Astrocyte (in vitro differentiated cells and primary cell): Measurements from ENCODE around the gene SCAPER.

Experiments
- EZH2 ChIP-seq: IDR thresholded peaks from 2 replicates; pipeline ENCODE4 v1.6.1; 2012; ENCODE audit warnings: mild to moderate bottlenecking, low read length, inconsistent platforms; ENCODE audit not compliant: insufficient read depth
- TF ChIP-seq, protein P1 (sequence below): IDR thresholded peaks from 2 replicates; pipeline ENCODE4 v1.5.1; 2011; ENCODE audit warnings: low read depth, mild to moderate bottlenecking, inconsistent platforms, low read length, moderate library complexity; ENCODE audit not compliant: insufficient read depth

DNA sequence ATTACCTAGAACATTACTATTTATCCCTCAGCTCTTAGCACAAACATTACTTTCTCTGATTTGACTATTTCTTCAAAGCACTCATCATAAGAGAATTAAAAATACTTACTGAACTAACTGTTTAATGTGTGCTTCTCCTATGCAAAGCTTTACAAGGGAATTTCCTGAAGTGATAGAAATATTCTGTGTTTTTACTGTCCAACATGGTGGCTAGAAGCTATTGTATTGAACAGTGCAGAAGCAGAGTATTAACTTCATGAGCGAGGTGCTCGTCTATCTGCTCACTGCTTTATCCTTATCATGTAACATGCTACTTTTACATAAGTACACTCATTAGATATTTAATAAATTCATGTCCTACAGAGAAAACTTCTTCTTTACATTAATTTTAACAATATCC is 329.5 kb downstream of the SCAPER start:
- TF ChIP-seq, protein P1, sequence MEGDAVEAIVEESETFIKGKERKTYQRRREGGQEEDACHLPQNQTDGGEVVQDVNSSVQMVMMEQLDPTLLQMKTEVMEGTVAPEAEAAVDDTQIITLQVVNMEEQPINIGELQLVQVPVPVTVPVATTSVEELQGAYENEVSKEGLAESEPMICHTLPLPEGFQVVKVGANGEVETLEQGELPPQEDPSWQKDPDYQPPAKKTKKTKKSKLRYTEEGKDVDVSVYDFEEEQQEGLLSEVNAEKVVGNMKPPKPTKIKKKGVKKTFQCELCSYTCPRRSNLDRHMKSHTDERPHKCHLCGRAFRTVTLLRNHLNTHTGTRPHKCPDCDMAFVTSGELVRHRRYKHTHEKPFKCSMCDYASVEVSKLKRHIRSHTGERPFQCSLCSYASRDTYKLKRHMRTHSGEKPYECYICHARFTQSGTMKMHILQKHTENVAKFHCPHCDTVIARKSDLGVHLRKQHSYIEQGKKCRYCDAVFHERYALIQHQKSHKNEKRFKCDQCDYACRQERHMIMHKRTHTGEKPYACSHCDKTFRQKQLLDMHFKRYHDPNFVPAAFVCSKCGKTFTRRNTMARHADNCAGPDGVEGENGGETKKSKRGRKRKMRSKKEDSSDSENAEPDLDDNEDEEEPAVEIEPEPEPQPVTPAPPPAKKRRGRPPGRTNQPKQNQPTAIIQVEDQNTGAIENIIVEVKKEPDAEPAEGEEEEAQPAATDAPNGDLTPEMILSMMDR: no peak
- TF ChIP-seq EZH2: no peak
